MM.1S (cell line): Measurements from ENCODE around the gene SPHK1.

Experiments
- EZH2 ChIP-seq: fragments of 300-600 bp; sonication (generic); optimal IDR thresholded peaks from 2 replicates; pipeline ENCODE3; 2017; ENCODE audit warnings: low read depth, mild to moderate bottlenecking, antibody characterized with exemption, low read length, mixed read lengths
- EZH2phosphoT487 ChIP-seq: fragments of 300-600 bp; sonication (generic); IDR thresholded peaks from 2 replicates; pipeline ENCODE4 v1.6.1; 2018; ENCODE audit warnings: antibody characterized with exemption, low read length
- TF ChIP-seq, protein P1 (sequence below): fragments of 300-600 bp; sonication (generic); IDR thresholded peaks from 2 replicates; pipeline ENCODE4 v1.5.1; 2016; ENCODE audit warnings: antibody characterized with exemption, low read length, mixed read lengths

- TF ChIP-seq, protein P1, sequence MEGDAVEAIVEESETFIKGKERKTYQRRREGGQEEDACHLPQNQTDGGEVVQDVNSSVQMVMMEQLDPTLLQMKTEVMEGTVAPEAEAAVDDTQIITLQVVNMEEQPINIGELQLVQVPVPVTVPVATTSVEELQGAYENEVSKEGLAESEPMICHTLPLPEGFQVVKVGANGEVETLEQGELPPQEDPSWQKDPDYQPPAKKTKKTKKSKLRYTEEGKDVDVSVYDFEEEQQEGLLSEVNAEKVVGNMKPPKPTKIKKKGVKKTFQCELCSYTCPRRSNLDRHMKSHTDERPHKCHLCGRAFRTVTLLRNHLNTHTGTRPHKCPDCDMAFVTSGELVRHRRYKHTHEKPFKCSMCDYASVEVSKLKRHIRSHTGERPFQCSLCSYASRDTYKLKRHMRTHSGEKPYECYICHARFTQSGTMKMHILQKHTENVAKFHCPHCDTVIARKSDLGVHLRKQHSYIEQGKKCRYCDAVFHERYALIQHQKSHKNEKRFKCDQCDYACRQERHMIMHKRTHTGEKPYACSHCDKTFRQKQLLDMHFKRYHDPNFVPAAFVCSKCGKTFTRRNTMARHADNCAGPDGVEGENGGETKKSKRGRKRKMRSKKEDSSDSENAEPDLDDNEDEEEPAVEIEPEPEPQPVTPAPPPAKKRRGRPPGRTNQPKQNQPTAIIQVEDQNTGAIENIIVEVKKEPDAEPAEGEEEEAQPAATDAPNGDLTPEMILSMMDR: no peak
- TF ChIP-seq EZH2: no peak
- no peak for TF ChIP-seq EZH2phosphoT487
Observed at GRCh38 chr17:76367642-76368041, 16.8 kb upstream of the SPHK1 start.
